ENCODE results near the gene SHISAL1. TPM values are rescaled to one million over a fixed set of nuclear protein-coding genes. Genes with fewer than 3 reads are reported as not detected.

The SHISAL1 gene
- total and polyA plus RNA-seq, 2 donors (not counting 1 experiment from before 2014, with no cell fraction given), result not detected

- H3K36me3 ChIP-seq (replicated peaks in 1 of 2; ENCODE audit: control extremely low read depth in 1 of 2, control insufficient read depth in 1 of 2, extremely low read depth in 1 of 2, insufficient read depth in 2 of 2, low read length in 1 of 2), result no peaks in the 10 kb centered on the region
- 85% methylated on average over 17 of the region's 19 CpGs for WGBS (ENCODE audit: insufficient coverage)
- no peak overlapping the region for H3K27ac Mint-ChIP-seq
- no peak overlapping the region for H3K4me2 ChIP-seq (replicated peaks; ENCODE audit: low read depth, low read length, poor library complexity, severe bottlenecking)
- H3K27me3 Mint-ChIP-seq, result peaks cover 32% of the 10 kb centered on the region
- POLR2A ChIA-PET, result no interaction called here
- no peak for DNase-seq
- no peak overlapping the region for H2AFZ ChIP-seq (ENCODE audit: insufficient read depth, low read depth, low read length, poor library complexity, severe bottlenecking)
- H3K79me2 ChIP-seq (ENCODE audit: control insufficient read depth, insufficient read depth, low read length), result no peaks in the 10 kb centered on the region
- no peaks in the 10 kb centered on the region for H3K4me1 ChIP-seq (ENCODE audit: control insufficient read depth in 2 of 2, insufficient read depth in 2 of 2, low read length in 2 of 2)
- no peak for ATAC-seq (ENCODE audit: low read depth)
- H3K27ac ChIP-seq (ENCODE audit: low read length in 2 of 2), result no peak overlapping the region
- H3K9ac ChIP-seq (ENCODE audit: low read length), result no peak overlapping the region
- no peaks in the 10 kb centered on the region for H3K4me1 Mint-ChIP-seq
- H3K4me3 ChIP-seq (ENCODE audit: control extremely low read depth in 1 of 5, extremely low read depth in 1 of 5, insufficient read depth in 1 of 5, low read depth in 2 of 5, low read length in 4 of 5), result no peak overlapping the region
- no peaks in the 10 kb centered on the region for H4K20me1 ChIP-seq (ENCODE audit: control insufficient read depth, insufficient read depth, low read length, poor library complexity, severe bottlenecking)
- no peak overlapping the region for H3K4me3 Mint-ChIP-seq
- peaks cover 0 to 19% (median 0%) of the 10 kb centered on the region in 4 experiments for H3K27me3 ChIP-seq (replicated peaks in 1 of 4; ENCODE audit: control extremely low read depth in 1 of 4, control insufficient read depth in 3 of 4, insufficient read depth in 4 of 4, low read length in 3 of 4)
- intact Hi-C loops (cut with micrococcal nuclease), result no loop called here
- no peaks in the 10 kb centered on the region for H3K9me3 Mint-ChIP-seq (ENCODE audit: insufficient read depth)
- TF ChIP-seq EZH2 (IDR thresholded peaks at IDR 0.05; ENCODE audit: borderline replicate concordance, insufficient read depth, low read depth, low read length, poor library complexity, severe bottlenecking) (no peak), CTCF (IDR thresholded peaks at IDR 0.05) (no peak)
- CTCF ChIA-PET, result no interaction called here
- no peaks in the 10 kb centered on the region for H3K9me3 ChIP-seq (ENCODE audit: control extremely low read depth in 1 of 3, control insufficient read depth in 2 of 3, insufficient read depth in 1 of 3, low read length in 2 of 3)
Observed at GRCh38 chr22:44348971-44349560, 36.3 kb upstream of the SHISAL1 start.

GRCh38 chr22:44347549-44347948 is 34.8 kb upstream of the SHISAL1 start:
- H3K4me1 Mint-ChIP-seq, result no peaks in the 10 kb centered on the region

More at GRCh38 chr22:44347549-44347948, 34.8 kb upstream of the SHISAL1 start:
- DNase-seq (no peak), ATAC-seq (ENCODE audit: low read depth) (no peak)
- intact Hi-C loops (cut with micrococcal nuclease), result no loop called here
- H3K36me3 ChIP-seq (replicated peaks in 1 of 2; ENCODE audit: control extremely low read depth in 1 of 2, control insufficient read depth in 1 of 2, extremely low read depth in 1 of 2, insufficient read depth in 2 of 2, low read length in 1 of 2), result no peaks in the 10 kb centered on the region
- ChIA-PET POLR2A (no interaction called here), CTCF (no interaction called here)
- no peaks in the 10 kb centered on the region for H3K4me1 ChIP-seq (ENCODE audit: control insufficient read depth in 2 of 2, insufficient read depth in 2 of 2, low read length in 2 of 2)
- TF ChIP-seq CTCF (IDR thresholded peaks at IDR 0.05), result no peak
- H3K4me3 ChIP-seq (ENCODE audit: control extremely low read depth in 1 of 5, extremely low read depth in 1 of 5, insufficient read depth in 1 of 5, low read depth in 2 of 5, low read length in 4 of 5), result no peak overlapping the region
- H2AFZ ChIP-seq (ENCODE audit: insufficient read depth, low read depth, low read length, poor library complexity, severe bottlenecking), result no peak overlapping the region
- Mint-ChIP-seq H3K9me3 (ENCODE audit: insufficient read depth) (no peaks in the 10 kb centered on the region), H3K4me3 (no peak overlapping the region), H3K27me3 (peaks cover 31% of the 10 kb centered on the region), H3K27ac (no peak overlapping the region)
- H3K79me2 ChIP-seq (ENCODE audit: control insufficient read depth, insufficient read depth, low read length), result no peaks in the 10 kb centered on the region
- H4K20me1 ChIP-seq (ENCODE audit: control insufficient read depth, insufficient read depth, low read length, poor library complexity, severe bottlenecking), result no peaks in the 10 kb centered on the region
- H3K4me2 ChIP-seq (replicated peaks; ENCODE audit: low read depth, low read length, poor library complexity, severe bottlenecking), result no peak overlapping the region
- H3K9ac ChIP-seq (ENCODE audit: low read length), result no peak overlapping the region
- H3K9me3 ChIP-seq (ENCODE audit: control extremely low read depth in 1 of 3, control insufficient read depth in 2 of 3, insufficient read depth in 1 of 3, low read length in 2 of 3), result no peaks in the 10 kb centered on the region
- peaks cover 0 to 19% (median 0%) of the 10 kb centered on the region in 4 experiments for H3K27me3 ChIP-seq (replicated peaks in 1 of 4; ENCODE audit: control extremely low read depth in 1 of 4, control insufficient read depth in 3 of 4, insufficient read depth in 4 of 4, low read length in 3 of 4)
- 91% methylated on average over 6 of the region's 6 CpGs for WGBS (ENCODE audit: insufficient coverage)
- H3K27ac ChIP-seq (ENCODE audit: low read length in 2 of 2), result no peak overlapping the region
